WTC11 (cell line): ENCODE results near the gene COX10. TPM values are rescaled to one million over a fixed set of nuclear protein-coding genes. Genes with fewer than 3 reads are reported as not detected.

Experiments used
- ATAC-seq: fragments of 200-7000 bp; cut with Tn5 transposase; 2 replicates; pipeline ENCODE4 v1.10.0; 2021; ENCODE audit warnings: mild to moderate bottlenecking, moderate library complexity
- CTCF ChIA-PET: fragments of 300-600 bp; sonication (Branson Sonifier 250); formaldehyde crosslinking; loops from one replicate; lab custom pipeline; 2021; ENCODE audit warnings: antibody characterized with exemption; lab: Charles Lee
- POLR2A ChIA-PET: fragments of 350-600 bp; sonication (Branson Sonifier 250); formaldehyde crosslinking; loops from one replicate; lab custom pipeline; 2021; ENCODE audit warnings: antibody characterized with exemption; lab: Charles Lee
- DNase-seq: peaks from one replicate; pipeline ENCODE4 v3.0.0; 2021; ENCODE audit warnings: low spot score
- H3K27ac Mint-ChIP-seq: 2 replicates; pipeline ENCODE4 v1.8.0; 2021; ENCODE audit warnings: mixed read lengths
- H3K27me3 Mint-ChIP-seq: 2 replicates; pipeline ENCODE4 v1.8.0; 2021; ENCODE audit warnings: low read depth, mild to moderate bottlenecking, moderate library complexity, mixed read lengths
- H3K36me3 Mint-ChIP-seq: 2 replicates; pipeline ENCODE4 v1.8.0; 2021; ENCODE audit warnings: mixed read lengths
- H3K4me1 Mint-ChIP-seq: 2 replicates; pipeline ENCODE4 v1.8.0; 2022; ENCODE audit warnings: mixed read lengths
- H3K4me3 Mint-ChIP-seq: 2 replicates; pipeline ENCODE4 v1.8.0; 2021; ENCODE audit warnings: mild to moderate bottlenecking, moderate library complexity, mixed read lengths
- H3K9me3 Mint-ChIP-seq: 2 replicates; pipeline ENCODE4 v1.8.0; 2021; ENCODE audit warnings: mixed read lengths
- ELF4 ChIP-seq: sonication (generic); formaldehyde crosslinking; IDR thresholded peaks from 2 replicates; pipeline ENCODE4 v1.8.1; 2022; ENCODE audit warnings: low read depth, mild to moderate bottlenecking, moderate library complexity, missing genetic modification reagents
- FOXJ3 ChIP-seq: sonication (generic); formaldehyde crosslinking; IDR thresholded peaks from 2 replicates; pipeline ENCODE4 v1.9.0; 2021; ENCODE audit warnings: missing genetic modification reagents, mild to moderate bottlenecking, borderline replicate concordance
- JUN ChIP-seq: sonication (generic); formaldehyde crosslinking; IDR thresholded peaks from 2 replicates; pipeline ENCODE4 v1.8.0; 2023; ENCODE audit warnings: mild to moderate bottlenecking, missing genetic modification reagents
- NR1H2 ChIP-seq: sonication (generic); formaldehyde crosslinking; IDR thresholded peaks from 2 replicates; pipeline ENCODE4 v1.9.0; 2021; ENCODE audit warnings: mild to moderate bottlenecking, moderate library complexity, missing genetic modification reagents
- SMAD3 ChIP-seq: sonication (generic); formaldehyde crosslinking; IDR thresholded peaks from 2 replicates; pipeline ENCODE4 v1.8.0; 2022; ENCODE audit warnings: missing genetic modification reagents, mild to moderate bottlenecking, borderline replicate concordance
- SMAD4 ChIP-seq: sonication (generic); formaldehyde crosslinking; IDR thresholded peaks from 2 replicates; pipeline ENCODE4 v1.8.0; 2022; ENCODE audit warnings: mild to moderate bottlenecking, missing genetic modification reagents
- ZNF121 ChIP-seq: sonication (generic); formaldehyde crosslinking; IDR thresholded peaks from 2 replicates; pipeline ENCODE4 v1.8.0; 2023; ENCODE audit warnings: missing genetic modification reagents
- ZNF138 ChIP-seq: sonication (generic); formaldehyde crosslinking; conservative IDR thresholded peaks from 2 replicates; pipeline ENCODE4 v1.8.1; 2022; ENCODE audit warnings: mild to moderate bottlenecking, moderate library complexity, missing genetic modification reagents
- ZNF416 ChIP-seq: fragments of 250-450 bp; sonication (Bioruptor Pico); IDR thresholded peaks from 2 replicates; pipeline ENCODE4 v1.9.0; 2021; ENCODE audit warnings: mild to moderate bottlenecking, inconsistent platforms
- ZNF423 ChIP-seq: fragments of 250-450 bp; sonication (Bioruptor Pico); IDR thresholded peaks from 2 replicates; pipeline ENCODE4 v2.1.2; 2022; ENCODE audit warnings: mild to moderate bottlenecking, moderate library complexity
- total RNA-seq: library from RNA; stranded (reverse); gene quantifications from 3 replicates; pipeline ENCODE4 v1.2.3, GENCODE V29; 2021
- TF ChIP-seq, protein P1 (sequence below): fragments of 250-450 bp; sonication (Bioruptor Pico); IDR thresholded peaks from 2 replicates; pipeline ENCODE4 v1.9.0; 2021; ENCODE audit warnings: mild to moderate bottlenecking, borderline replicate concordance
- TF ChIP-seq, protein P2 (sequence below): sonication (generic); formaldehyde crosslinking; conservative IDR thresholded peaks from 2 replicates; pipeline ENCODE4 v1.8.1; 2023; ENCODE audit warnings: mild to moderate bottlenecking, low read depth, missing genetic modification reagents, moderate library complexity
- TF ChIP-seq, protein P3 (sequence below): fragments of 200-600 bp; IDR thresholded peaks from 2 replicates; pipeline ENCODE4 v1.8.0; 2022; ENCODE audit warnings: antibody characterized with exemption
- TF ChIP-seq, protein P4 (sequence below): sonication (generic); formaldehyde crosslinking; IDR thresholded peaks from 2 replicates; pipeline ENCODE4 v1.8.0; 2022; ENCODE audit warnings: mild to moderate bottlenecking, missing genetic modification reagents
- TF ChIP-seq, protein P5 (sequence below): fragments of 250-450 bp; sonication (Bioruptor Pico); IDR thresholded peaks from 2 replicates; pipeline ENCODE4 v1.9.0; 2021; ENCODE audit warnings: mild to moderate bottlenecking

COX10 gene
- total RNA-seq, 1 experiment from 2014 or later, result 22.0 TPM

DNA sequence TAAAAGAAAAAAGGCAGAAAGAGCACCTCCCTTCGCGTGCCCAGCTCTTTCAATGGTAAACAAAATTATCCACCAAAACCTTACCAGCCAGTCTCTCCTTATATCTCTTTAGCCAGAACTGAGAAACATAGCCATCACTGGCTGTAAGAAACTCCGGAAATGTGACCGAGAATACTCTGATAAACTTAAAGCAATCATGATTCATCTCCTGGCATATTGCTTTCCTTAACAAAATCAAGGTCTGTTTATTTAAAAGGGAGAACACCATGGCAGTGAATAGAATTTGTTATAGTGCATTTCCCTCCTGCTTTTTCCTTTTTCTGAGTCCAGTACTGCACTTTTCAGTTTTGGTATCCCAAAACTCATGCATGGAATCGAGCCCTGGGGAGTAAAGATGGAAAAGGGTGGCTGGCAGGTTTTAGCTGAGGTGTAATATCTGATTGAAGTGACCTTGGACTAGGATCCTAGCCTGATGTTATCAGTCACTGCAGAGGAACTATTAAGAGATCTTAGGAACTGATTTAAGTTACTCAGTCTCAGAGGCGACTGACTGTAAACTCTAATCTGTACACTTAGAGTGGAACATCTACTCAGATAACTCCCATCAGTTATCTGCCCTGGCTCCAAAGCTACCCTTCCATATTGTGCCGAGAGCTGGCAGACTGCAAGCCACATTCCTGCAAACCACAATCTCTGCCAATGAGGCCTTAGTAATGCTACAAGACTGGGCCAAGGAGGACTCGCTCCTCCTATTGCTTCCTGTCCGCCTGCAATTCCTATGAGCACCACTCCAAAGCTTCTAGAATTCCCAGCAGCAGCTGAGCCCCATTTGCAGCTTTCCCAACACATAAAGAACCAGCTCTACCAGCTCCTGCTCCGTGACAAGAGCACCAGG is 7.4 kb upstream of the COX10 start:
- peaks cover 28% of the 10 kb centered on the region for H3K36me3 Mint-ChIP-seq
- H3K27me3 Mint-ChIP-seq, result no peaks in the 10 kb centered on the region; the same call in 1 of the 2 replicates
- TF ChIP-seq ELF4 (CRISPR knock-in tag), result no peak
- TF ChIP-seq, protein P1, sequence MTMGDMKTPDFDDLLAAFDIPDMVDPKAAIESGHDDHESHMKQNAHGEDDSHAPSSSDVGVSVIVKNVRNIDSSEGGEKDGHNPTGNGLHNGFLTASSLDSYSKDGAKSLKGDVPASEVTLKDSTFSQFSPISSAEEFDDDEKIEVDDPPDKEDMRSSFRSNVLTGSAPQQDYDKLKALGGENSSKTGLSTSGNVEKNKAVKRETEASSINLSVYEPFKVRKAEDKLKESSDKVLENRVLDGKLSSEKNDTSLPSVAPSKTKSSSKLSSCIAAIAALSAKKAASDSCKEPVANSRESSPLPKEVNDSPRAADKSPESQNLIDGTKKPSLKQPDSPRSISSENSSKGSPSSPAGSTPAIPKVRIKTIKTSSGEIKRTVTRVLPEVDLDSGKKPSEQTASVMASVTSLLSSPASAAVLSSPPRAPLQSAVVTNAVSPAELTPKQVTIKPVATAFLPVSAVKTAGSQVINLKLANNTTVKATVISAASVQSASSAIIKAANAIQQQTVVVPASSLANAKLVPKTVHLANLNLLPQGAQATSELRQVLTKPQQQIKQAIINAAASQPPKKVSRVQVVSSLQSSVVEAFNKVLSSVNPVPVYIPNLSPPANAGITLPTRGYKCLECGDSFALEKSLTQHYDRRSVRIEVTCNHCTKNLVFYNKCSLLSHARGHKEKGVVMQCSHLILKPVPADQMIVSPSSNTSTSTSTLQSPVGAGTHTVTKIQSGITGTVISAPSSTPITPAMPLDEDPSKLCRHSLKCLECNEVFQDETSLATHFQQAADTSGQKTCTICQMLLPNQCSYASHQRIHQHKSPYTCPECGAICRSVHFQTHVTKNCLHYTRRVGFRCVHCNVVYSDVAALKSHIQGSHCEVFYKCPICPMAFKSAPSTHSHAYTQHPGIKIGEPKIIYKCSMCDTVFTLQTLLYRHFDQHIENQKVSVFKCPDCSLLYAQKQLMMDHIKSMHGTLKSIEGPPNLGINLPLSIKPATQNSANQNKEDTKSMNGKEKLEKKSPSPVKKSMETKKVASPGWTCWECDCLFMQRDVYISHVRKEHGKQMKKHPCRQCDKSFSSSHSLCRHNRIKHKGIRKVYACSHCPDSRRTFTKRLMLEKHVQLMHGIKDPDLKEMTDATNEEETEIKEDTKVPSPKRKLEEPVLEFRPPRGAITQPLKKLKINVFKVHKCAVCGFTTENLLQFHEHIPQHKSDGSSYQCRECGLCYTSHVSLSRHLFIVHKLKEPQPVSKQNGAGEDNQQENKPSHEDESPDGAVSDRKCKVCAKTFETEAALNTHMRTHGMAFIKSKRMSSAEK (CRISPR knock-in tag), result no peak
- TF ChIP-seq, protein P2, sequence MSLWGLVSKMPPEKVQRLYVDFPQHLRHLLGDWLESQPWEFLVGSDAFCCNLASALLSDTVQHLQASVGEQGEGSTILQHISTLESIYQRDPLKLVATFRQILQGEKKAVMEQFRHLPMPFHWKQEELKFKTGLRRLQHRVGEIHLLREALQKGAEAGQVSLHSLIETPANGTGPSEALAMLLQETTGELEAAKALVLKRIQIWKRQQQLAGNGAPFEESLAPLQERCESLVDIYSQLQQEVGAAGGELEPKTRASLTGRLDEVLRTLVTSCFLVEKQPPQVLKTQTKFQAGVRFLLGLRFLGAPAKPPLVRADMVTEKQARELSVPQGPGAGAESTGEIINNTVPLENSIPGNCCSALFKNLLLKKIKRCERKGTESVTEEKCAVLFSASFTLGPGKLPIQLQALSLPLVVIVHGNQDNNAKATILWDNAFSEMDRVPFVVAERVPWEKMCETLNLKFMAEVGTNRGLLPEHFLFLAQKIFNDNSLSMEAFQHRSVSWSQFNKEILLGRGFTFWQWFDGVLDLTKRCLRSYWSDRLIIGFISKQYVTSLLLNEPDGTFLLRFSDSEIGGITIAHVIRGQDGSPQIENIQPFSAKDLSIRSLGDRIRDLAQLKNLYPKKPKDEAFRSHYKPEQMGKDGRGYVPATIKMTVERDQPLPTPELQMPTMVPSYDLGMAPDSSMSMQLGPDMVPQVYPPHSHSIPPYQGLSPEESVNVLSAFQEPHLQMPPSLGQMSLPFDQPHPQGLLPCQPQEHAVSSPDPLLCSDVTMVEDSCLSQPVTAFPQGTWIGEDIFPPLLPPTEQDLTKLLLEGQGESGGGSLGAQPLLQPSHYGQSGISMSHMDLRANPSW (CRISPR knock-in tag), result no peak
- no peak for TF ChIP-seq FOXJ3
- TF ChIP-seq, protein P3, sequence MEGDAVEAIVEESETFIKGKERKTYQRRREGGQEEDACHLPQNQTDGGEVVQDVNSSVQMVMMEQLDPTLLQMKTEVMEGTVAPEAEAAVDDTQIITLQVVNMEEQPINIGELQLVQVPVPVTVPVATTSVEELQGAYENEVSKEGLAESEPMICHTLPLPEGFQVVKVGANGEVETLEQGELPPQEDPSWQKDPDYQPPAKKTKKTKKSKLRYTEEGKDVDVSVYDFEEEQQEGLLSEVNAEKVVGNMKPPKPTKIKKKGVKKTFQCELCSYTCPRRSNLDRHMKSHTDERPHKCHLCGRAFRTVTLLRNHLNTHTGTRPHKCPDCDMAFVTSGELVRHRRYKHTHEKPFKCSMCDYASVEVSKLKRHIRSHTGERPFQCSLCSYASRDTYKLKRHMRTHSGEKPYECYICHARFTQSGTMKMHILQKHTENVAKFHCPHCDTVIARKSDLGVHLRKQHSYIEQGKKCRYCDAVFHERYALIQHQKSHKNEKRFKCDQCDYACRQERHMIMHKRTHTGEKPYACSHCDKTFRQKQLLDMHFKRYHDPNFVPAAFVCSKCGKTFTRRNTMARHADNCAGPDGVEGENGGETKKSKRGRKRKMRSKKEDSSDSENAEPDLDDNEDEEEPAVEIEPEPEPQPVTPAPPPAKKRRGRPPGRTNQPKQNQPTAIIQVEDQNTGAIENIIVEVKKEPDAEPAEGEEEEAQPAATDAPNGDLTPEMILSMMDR, result no peak
- no peak for TF ChIP-seq SMAD3 (CRISPR knock-in tag)
- TF ChIP-seq ZNF416, result no peak
- no peak for TF ChIP-seq NR1H2 (CRISPR knock-in tag)
- TF ChIP-seq ZNF121, result no peak
- TF ChIP-seq, protein P4, sequence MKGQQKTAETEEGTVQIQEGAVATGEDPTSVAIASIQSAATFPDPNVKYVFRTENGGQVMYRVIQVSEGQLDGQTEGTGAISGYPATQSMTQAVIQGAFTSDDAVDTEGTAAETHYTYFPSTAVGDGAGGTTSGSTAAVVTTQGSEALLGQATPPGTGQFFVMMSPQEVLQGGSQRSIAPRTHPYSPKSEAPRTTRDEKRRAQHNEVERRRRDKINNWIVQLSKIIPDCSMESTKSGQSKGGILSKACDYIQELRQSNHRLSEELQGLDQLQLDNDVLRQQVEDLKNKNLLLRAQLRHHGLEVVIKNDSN (CRISPR knock-in tag), result no peak
- no peak for TF ChIP-seq SMAD4 (CRISPR knock-in tag)
- TF ChIP-seq, protein P5, sequence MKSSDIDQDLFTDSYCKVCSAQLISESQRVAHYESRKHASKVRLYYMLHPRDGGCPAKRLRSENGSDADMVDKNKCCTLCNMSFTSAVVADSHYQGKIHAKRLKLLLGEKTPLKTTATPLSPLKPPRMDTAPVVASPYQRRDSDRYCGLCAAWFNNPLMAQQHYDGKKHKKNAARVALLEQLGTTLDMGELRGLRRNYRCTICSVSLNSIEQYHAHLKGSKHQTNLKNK (CRISPR knock-in tag), result no peak
- no peak for TF ChIP-seq JUN (CRISPR knock-in tag)
- no peak for TF ChIP-seq ZNF423
- no peak for TF ChIP-seq ZNF138
- no peak overlapping the region for H3K27ac Mint-ChIP-seq
- H3K9me3 Mint-ChIP-seq, result peaks cover 11% of the 10 kb centered on the region
- CTCF ChIA-PET, result interaction anchor here (0.7 kb wide), 1 partner anchor 123 kb away, joined by 3 read pairs; no protein-coding TSS in a partner anchor
- POLR2A ChIA-PET, result no interaction called here
- DNase-seq (no peak), ATAC-seq (no peak)
- no peaks in the 10 kb centered on the region for H3K4me1 Mint-ChIP-seq
- H3K4me3 Mint-ChIP-seq, result no peak overlapping the region
